Measurements from ENCODE around the gene PDLIM3.

DNA sequence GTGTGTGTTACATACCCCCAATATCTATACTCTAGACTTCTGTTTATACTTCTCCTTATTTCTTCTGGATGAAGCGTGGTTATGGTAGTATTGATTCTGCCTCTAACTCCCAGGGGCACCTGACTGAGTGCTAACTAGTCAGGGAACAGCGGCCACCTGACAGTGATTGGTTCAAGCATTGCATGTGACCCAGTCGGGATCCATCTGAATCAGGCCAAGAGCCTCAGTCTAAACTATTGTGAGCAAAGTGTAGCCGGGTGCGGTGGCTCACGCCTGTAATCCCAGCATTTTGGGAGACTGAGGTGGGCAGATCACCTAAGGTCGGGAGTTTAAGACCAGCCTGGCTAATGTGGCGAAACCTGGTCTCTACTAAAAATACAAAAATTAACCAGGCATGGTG is 73.7 kb downstream of the PDLIM3 start:
- TF ChIP-seq CTCF (IDR thresholded peaks at IDR 0.05; ENCODE audit: low read depth, low read length) (no peak), MYC (IDR thresholded peaks at IDR 0.05; ENCODE audit: low read depth, low read length) (no peak)

Data from NB4 (cell line).